GM23248 (cell line): ENCODE measurements around the gene NAT16.

ENCODE experiments used
- EZH2 ChIP-seq: fragments of 200-600 bp; sonication (generic); IDR thresholded peaks from 2 replicates; pipeline ENCODE4 v1.6.1; 2018; ENCODE audit warnings: antibody characterized with exemption, mild to moderate bottlenecking; ENCODE audit not compliant: insufficient read depth, poor library complexity, severe bottlenecking
- EZH2phosphoT487 ChIP-seq: fragments of 200-600 bp; sonication (generic); IDR thresholded peaks from 2 replicates; pipeline ENCODE4 v1.6.1; 2018; ENCODE audit warnings: antibody characterized with exemption, moderate library complexity, mild to moderate bottlenecking, low read depth; ENCODE audit not compliant: insufficient read depth

DNA sequence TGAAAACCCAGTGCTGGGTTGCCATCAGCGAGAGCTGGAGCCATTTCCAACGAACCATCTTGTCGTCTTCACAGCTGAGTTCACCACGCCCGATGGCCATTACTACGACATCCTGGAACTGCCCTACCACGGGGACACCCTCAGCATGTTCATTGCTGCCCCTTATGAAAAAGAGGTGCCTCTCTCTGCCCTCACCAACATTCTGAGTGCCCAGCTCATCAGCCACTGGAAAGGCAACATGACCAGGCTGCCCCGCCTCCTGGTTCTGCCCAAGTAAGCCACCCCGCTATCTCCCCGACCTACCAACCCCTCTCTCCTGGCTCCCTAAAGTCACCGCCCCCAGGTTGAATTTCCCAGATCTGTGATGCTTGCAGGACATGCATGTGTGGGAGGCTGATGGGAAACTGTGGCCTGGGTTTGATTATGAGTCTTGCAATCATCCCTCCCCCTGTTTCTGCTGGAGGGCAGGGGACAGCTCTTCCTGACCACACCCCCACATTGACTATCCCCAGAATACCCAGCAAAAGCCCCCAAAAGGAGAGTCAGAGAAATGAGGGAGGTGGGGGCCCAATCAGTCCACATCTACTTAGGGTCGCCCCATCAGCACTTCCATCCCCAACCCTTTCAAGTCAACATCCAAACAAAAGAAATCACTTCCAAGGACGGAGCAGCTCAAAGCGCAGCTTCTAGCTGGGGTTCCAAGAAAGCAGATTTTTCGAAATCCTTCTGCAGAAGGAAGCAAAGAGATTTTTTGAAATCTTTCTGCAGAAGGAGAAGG, 46.3 kb downstream of the NAT16 start:
- TF ChIP-seq EZH2 (no peak), EZH2phosphoT487 (no peak)
